ENCODE results near the gene MN1. TPM values are rescaled to one million over a fixed set of nuclear protein-coding genes. Genes with fewer than 3 reads are reported as not detected.

The MN1 gene
- total RNA-seq, 3 donors from 2014 or later, result 0.49 to 7.6 (median 1.8) TPM

GRCh38 chr22:27726686-27727449, 74.7 kb downstream of the MN1 start:
- intact Hi-C loops (cut with DNase I, micrococcal nuclease), result no loop called here
- ATAC-seq, result peak; percentile 82
- peak; percentile 10 to 61 (median 32) for DNase-seq
- H3K4me3 ChIP-seq, result no peak overlapping the region
- no peak for TF ChIP-seq CTCF (IDR thresholded peaks at IDR 0.05)
- H3K9me3 ChIP-seq, result no peaks in the 10 kb centered on the region
- H3K36me3 ChIP-seq (ENCODE audit: low read depth), result no peaks in the 10 kb centered on the region
- H3K4me1 ChIP-seq (ENCODE audit: low read depth), result no peaks in the 10 kb centered on the region

- DNase-seq (no peak), ATAC-seq (no peak)
- Histone ChIP-seq H3K9me3 (no peaks in the 10 kb centered on the region), H3K36me3 (ENCODE audit: low read depth) (no peaks in the 10 kb centered on the region), H3K4me1 (ENCODE audit: low read depth) (no peaks in the 10 kb centered on the region), H3K4me3 (no peak overlapping the region)
- intact Hi-C loops (cut with DNase I, micrococcal nuclease), result no loop called here
- TF ChIP-seq CTCF (IDR thresholded peaks at IDR 0.05), result no peak
Measured at GRCh38 chr22:27726331-27726685, 75.2 kb downstream of the MN1 start.

- no peak for ATAC-seq
- intact Hi-C loops (cut with DNase I, micrococcal nuclease), result no loop called here
- no peak for TF ChIP-seq CTCF (IDR thresholded peaks at IDR 0.05)
- DNase-seq, result no peak
- Histone ChIP-seq H3K4me3 (no peak overlapping the region), H3K9me3 (no peaks in the 10 kb centered on the region), H3K36me3 (ENCODE audit: low read depth) (no peaks in the 10 kb centered on the region), H3K4me1 (ENCODE audit: low read depth) (no peaks in the 10 kb centered on the region)
Measured at GRCh38 chr22:27725661-27726060, 75.9 kb downstream of the MN1 start.

- Histone ChIP-seq H3K4me3 (no peak overlapping the region), H3K4me1 (ENCODE audit: low read depth) (no peaks in the 10 kb centered on the region), H3K36me3 (ENCODE audit: low read depth) (no peaks in the 10 kb centered on the region), H3K9me3 (no peaks in the 10 kb centered on the region)
- TF ChIP-seq CTCF (IDR thresholded peaks at IDR 0.05), result no peak
- DNase-seq (no peak), ATAC-seq (no peak)
- intact Hi-C loops (cut with DNase I, micrococcal nuclease), result no loop called here
Measured at GRCh38 chr22:27724709-27725108, 76.8 kb downstream of the MN1 start.

GRCh38 chr22:27724157-27724556, 77.4 kb downstream of the MN1 start:
- intact Hi-C loops (cut with DNase I, micrococcal nuclease), result no loop called here
- Histone ChIP-seq H3K4me3 (no peak overlapping the region), H3K36me3 (ENCODE audit: low read depth) (no peaks in the 10 kb centered on the region), H3K9me3 (no peaks in the 10 kb centered on the region), H3K4me1 (ENCODE audit: low read depth) (no peaks in the 10 kb centered on the region)
- ATAC-seq, result no peak
- no peak for DNase-seq
- TF ChIP-seq CTCF (IDR thresholded peaks at IDR 0.05), result no peak

GRCh38 chr22:27723708-27724107, 77.8 kb downstream of the MN1 start:
- ATAC-seq, result no peak
- TF ChIP-seq CTCF (IDR thresholded peaks at IDR 0.05), result no peak
- H3K4me3 ChIP-seq, result no peak overlapping the region
- no peaks in the 10 kb centered on the region for H3K9me3 ChIP-seq
- intact Hi-C loops (cut with DNase I, micrococcal nuclease), result no loop called here
- H3K36me3 ChIP-seq (ENCODE audit: low read depth), result no peaks in the 10 kb centered on the region
- no peak for DNase-seq
- no peaks in the 10 kb centered on the region for H3K4me1 ChIP-seq (ENCODE audit: low read depth)

Data from mucosa of descending colon (tissue), 3 donors.